Measurements from ENCODE around the gene SHC3. TPM values are rescaled to one million over a fixed set of nuclear protein-coding genes. Genes with fewer than 3 reads are reported as not detected.

The SHC3 gene
- total RNA-seq, 2 donors from 2014 or later: not detected

DNA sequence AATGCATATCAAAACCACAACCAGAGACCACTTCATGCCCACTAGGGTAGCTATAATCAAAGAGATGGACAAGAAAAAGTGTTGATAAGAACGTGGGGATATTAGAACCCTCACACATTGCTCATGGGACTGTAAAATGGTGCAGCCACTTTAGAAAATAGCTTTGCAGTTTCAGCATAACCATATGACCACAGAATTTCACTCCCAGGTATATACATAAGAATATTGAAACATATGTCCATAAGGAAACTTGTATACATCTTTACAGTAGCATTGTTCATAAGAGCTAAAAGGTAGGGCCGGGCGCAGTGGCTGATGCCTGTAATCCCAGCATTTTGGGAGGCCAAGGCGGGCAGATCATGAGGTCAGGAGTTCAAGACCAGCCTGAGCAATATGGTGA, 131.0 kb downstream of the SHC3 start:
- Mint-ChIP-seq H3K4me3 (no peak overlapping the region), H3K9me3 (no peaks in the 10 kb centered on the region), H3K36me3 (ENCODE audit: insufficient read depth in 2 of 2) (no peaks in the 10 kb centered on the region), H3K4me1 (ENCODE audit: low read depth) (no peaks in the 10 kb centered on the region), H3K27me3 (ENCODE audit: low read depth) (peaks cover 25% of the 10 kb centered on the region), H3K27ac (no peak overlapping the region)
- DNase-seq (no peak), ATAC-seq (replicated peaks in 1 of 2) (no peak)

DNA sequence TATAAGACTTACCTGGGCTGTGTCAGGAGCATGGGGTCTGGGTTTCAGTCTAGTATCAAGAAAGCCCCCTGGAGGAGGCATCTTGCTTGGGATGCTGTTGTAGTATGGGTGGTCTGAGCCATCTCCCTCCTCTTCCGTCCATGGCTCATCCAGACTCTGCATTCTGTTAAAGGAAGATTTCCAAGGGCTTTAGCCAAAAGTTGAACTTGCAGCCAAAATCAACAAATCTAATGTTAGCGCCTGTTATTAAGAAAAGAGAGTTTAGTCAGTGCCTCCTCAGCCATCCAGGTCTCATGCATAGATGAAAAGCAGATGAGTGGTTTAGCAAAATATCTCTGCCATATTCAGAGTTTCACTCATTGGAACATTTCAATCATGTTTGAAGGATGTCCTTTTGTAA, 131.8 kb downstream of the SHC3 start:
- H3K4me1 Mint-ChIP-seq (ENCODE audit: low read depth): no peaks in the 10 kb centered on the region
- H3K27ac Mint-ChIP-seq: no peak overlapping the region
- H3K36me3 Mint-ChIP-seq (ENCODE audit: insufficient read depth in 2 of 2): no peaks in the 10 kb centered on the region
- ATAC-seq (replicated peaks in 1 of 2) (no peak), DNase-seq (no peak)
- H3K9me3 Mint-ChIP-seq: no peaks in the 10 kb centered on the region
- peaks cover 26% of the 10 kb centered on the region for H3K27me3 Mint-ChIP-seq (ENCODE audit: low read depth)
- H3K4me3 Mint-ChIP-seq: no peak overlapping the region

DNA sequence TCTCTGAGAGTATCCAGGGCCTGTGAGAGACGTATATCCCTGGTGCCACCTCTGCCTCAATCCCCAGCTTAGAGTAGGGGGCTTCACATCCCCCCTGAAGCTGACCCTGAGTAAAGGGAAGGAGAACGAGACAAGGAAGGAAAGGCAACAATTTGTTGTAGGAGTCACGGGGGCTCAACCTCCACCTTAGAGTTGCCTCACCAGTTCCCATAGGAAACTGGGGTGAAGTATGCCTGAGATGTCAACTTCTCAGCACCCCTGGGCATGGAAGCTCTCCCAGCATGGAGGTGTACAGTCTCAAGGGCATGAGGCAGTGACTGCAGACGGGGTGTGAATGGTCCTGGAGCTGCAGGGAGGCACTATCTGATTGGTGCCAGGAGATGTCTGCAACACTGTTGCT, 133.7 kb downstream of the SHC3 start:
- Mint-ChIP-seq H3K27me3 (ENCODE audit: low read depth) (peaks cover 35% of the 10 kb centered on the region), H3K4me1 (ENCODE audit: low read depth) (no peaks in the 10 kb centered on the region), H3K27ac (no peak overlapping the region), H3K9me3 (no peaks in the 10 kb centered on the region), H3K4me3 (no peak overlapping the region), H3K36me3 (ENCODE audit: insufficient read depth in 2 of 2) (no peaks in the 10 kb centered on the region)
- DNase-seq (no peak), ATAC-seq (replicated peaks in 1 of 2) (no peak)

DNA sequence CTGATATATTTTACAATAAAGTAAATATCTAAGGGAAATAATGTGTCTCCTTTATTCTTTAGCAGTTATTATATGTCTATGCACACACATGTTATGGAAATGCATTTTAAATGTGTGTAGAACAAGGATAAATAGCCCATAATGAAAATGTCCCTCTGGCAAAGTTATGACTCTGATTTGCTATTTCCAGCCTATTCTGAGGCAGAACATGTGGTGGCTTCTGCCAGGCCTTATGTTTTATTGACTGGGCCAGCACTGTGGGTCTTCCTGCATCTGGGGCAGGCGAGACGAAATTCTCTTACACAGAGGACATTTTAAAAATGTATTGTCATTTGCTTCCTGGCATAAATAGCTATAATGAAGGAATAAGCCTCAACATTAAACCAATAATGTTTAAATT, 134.5 kb downstream of the SHC3 start:
- Mint-ChIP-seq H3K27me3 (ENCODE audit: low read depth) (peaks cover 35% of the 10 kb centered on the region), H3K27ac (no peak overlapping the region), H3K4me3 (no peak overlapping the region), H3K9me3 (no peaks in the 10 kb centered on the region), H3K36me3 (ENCODE audit: insufficient read depth in 2 of 2) (no peaks in the 10 kb centered on the region), H3K4me1 (ENCODE audit: low read depth) (no peaks in the 10 kb centered on the region)
- ATAC-seq (replicated peaks in 1 of 2): no peak
- DNase-seq: no peak

DNA sequence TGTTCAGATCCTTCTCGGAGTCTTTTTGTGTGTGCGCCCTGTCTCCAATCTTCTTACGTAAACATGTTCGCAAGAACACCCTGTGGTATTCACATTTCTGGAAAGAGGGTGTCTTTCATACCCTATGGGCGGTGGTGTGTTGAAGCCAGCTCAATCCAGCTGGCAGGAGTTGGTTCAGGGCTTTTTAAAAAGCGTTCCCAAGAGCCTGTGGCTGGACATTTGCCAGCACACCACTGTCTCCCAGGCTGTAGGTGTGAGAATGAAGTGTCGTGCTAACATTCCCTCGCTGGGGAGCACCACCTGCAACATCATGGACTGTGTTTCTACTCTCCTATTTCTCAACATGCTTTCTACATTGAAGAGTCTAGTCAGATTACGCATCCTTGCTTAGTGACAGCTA, 135.6 kb downstream of the SHC3 start:
- Mint-ChIP-seq H3K4me1 (ENCODE audit: low read depth) (no peaks in the 10 kb centered on the region), H3K4me3 (no peak overlapping the region), H3K9me3 (no peaks in the 10 kb centered on the region), H3K36me3 (ENCODE audit: insufficient read depth in 2 of 2) (no peaks in the 10 kb centered on the region), H3K27me3 (ENCODE audit: low read depth) (peaks cover 28% of the 10 kb centered on the region), H3K27ac (no peak overlapping the region)
- ATAC-seq (replicated peaks in 1 of 2): no peak
- no peak for DNase-seq

DNA sequence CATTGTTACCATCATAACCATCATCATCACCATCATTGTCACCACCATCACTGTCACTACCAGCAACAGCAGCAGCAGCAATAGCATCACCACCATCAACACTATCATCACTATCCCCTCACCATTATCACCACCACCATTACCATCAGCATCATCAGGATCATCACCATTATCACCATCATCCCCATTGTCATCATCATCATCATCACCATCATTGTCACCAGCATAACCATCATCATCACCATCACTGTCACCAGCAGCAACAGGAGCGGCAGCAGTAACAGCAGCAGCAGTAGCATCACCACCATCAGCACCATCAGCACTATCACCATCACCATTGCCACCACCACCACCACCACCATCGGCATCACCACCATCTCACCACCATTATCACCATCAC, 139.0 kb downstream of the SHC3 start:
- no peak for ATAC-seq (replicated peaks in 1 of 2)
- Mint-ChIP-seq H3K9me3 (no peaks in the 10 kb centered on the region), H3K4me3 (no peak overlapping the region), H3K27me3 (ENCODE audit: low read depth) (peaks cover 19% of the 10 kb centered on the region), H3K4me1 (ENCODE audit: low read depth) (no peaks in the 10 kb centered on the region), H3K36me3 (ENCODE audit: insufficient read depth in 2 of 2) (no peaks in the 10 kb centered on the region), H3K27ac (no peak overlapping the region)
- no peak for DNase-seq

DNA sequence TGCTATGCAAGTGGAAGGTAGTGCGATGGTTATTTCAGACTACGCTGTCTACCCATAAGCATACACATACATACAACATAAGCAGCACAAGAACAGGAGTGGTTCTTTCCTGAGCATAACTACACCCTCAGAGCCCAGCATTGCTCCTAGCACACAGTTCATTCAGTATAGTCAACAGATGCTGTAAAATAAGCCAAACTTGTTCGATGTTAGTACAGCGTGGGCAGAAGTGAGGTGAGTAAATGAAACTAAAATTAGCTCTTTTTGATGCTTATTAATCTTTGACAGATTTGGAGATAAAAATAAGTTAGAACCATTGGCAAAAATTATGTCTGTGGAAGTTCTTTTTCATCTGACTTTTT, 139.5 kb downstream of the SHC3 start:
- Mint-ChIP-seq H3K27ac (no peak overlapping the region), H3K9me3 (no peaks in the 10 kb centered on the region), H3K27me3 (ENCODE audit: low read depth) (peaks cover 25% of the 10 kb centered on the region), H3K4me3 (no peak overlapping the region), H3K4me1 (ENCODE audit: low read depth) (no peaks in the 10 kb centered on the region), H3K36me3 (ENCODE audit: insufficient read depth in 2 of 2) (no peaks in the 10 kb centered on the region)
- DNase-seq: no peak
- ATAC-seq (replicated peaks in 1 of 2): no peak

DNA sequence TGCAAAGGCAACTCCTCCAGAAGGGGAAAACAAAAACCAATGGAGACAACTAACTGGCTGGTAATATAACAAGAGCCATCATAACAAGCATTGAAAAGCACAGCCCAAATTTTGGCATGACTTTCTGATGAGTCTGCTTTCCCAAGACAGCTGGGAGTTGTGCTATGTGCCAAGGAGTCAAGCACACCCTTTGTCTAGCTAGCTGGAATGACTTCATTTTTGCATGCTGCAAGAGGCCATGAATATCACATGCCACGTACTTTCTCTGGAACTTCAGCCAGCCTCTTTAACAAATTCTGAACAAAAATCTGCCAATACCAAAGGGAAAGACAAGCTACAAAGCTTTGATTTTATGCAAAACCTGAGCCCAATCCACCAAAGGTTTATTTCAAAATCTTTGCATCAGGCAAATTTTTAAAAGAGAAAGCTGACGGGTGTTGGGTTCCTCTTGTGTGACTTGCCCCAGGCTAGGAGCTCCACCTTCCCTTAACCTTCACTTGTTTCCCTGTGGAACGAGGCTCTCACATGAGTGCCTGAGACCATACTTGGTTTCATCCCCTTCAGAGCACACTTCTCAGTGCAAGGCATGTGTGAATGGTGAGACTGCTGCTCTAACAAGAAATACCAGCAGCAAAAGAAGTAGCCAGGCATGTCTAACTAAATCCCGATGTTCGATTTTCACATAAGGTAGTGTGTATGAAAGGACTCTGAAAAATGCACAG, 140.1 kb downstream of the SHC3 start:
- Mint-ChIP-seq H3K27me3 (ENCODE audit: low read depth) (peaks cover 25% of the 10 kb centered on the region), H3K27ac (no peak overlapping the region), H3K4me3 (no peak overlapping the region), H3K9me3 (no peaks in the 10 kb centered on the region), H3K36me3 (ENCODE audit: insufficient read depth in 2 of 2) (no peaks in the 10 kb centered on the region), H3K4me1 (ENCODE audit: low read depth) (no peaks in the 10 kb centered on the region)
- ATAC-seq (replicated peaks in 1 of 2): no peak
- no peak for DNase-seq

DNA sequence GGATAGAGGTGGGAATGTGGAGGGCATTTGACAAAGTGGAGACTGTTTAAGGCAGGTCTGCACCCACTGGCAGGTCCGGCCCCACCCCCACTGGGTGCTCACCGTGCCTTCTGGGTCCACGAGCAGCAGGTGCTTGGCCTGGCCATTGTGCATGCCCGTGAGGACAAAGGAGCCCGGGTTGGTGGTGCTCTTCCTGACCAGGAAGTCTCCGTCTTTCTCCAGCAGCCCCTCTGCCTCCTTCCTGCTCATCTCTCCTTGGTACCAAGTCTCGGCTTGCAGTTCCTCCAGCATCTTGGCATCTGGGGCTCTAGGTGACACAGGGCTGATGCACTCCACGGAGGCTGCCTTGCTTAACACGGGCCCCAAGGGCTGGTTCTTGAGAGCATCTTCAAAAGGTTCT, 140.7 kb downstream of the SHC3 start:
- no peaks in the 10 kb centered on the region for H3K4me1 Mint-ChIP-seq (ENCODE audit: low read depth)
- no peak for DNase-seq
- no peak overlapping the region for H3K27ac Mint-ChIP-seq
- peaks cover 26% of the 10 kb centered on the region for H3K27me3 Mint-ChIP-seq (ENCODE audit: low read depth)
- no peak overlapping the region for H3K4me3 Mint-ChIP-seq
- no peaks in the 10 kb centered on the region for H3K9me3 Mint-ChIP-seq
- no peak for ATAC-seq (replicated peaks in 1 of 2)
- H3K36me3 Mint-ChIP-seq (ENCODE audit: insufficient read depth in 2 of 2): no peaks in the 10 kb centered on the region

DNA sequence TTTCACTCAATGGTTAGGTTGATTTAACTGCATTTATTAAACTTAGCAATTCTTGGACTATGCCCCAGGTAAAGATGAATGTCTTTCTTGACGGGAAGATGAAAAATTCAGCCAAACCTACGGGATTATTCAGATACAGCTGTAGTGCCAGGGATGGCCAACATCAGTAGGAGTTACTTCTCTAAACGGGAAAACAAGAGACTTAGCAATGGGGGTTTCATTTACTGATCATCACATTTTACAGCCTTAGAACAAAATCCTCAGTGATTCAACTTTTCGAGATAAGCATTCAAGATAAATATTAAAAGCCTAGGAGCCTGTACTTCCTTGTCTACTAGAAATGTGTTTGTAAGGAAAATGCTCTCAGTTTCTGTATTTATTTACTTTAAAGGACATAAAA, 141.3 kb downstream of the SHC3 start:
- Mint-ChIP-seq H3K27me3 (ENCODE audit: low read depth) (peaks cover 32% of the 10 kb centered on the region), H3K4me3 (no peak overlapping the region), H3K9me3 (no peaks in the 10 kb centered on the region), H3K36me3 (ENCODE audit: insufficient read depth in 2 of 2) (no peaks in the 10 kb centered on the region), H3K27ac (no peak overlapping the region), H3K4me1 (ENCODE audit: low read depth) (no peaks in the 10 kb centered on the region)
- DNase-seq (no peak), ATAC-seq (replicated peaks in 1 of 2) (no peak)

DNA sequence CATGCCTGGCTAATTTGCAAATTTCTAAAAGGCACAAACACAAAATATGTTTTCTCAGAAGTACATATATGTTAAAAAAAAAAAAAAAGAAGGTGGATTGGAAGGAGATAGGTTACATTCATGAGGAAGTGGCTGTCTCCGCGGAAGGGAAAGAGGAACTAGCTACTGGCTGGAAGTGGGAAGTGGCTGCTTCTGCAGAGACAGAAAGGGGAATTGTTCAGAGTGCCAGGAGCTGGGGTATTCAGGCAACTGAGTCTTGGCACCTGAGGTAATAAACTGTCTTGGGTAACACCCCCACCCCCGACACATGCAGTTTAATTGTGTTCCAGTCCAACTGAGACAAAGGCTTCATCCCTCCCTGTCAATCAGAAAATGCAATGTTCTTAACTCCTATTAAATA, 141.7 kb downstream of the SHC3 start:
- H3K36me3 Mint-ChIP-seq (ENCODE audit: insufficient read depth in 2 of 2): no peaks in the 10 kb centered on the region
- DNase-seq (no peak), ATAC-seq (replicated peaks in 1 of 2) (no peak)
- no peak overlapping the region for H3K4me3 Mint-ChIP-seq
- no peaks in the 10 kb centered on the region for H3K4me1 Mint-ChIP-seq (ENCODE audit: low read depth)
- H3K27me3 Mint-ChIP-seq (ENCODE audit: low read depth): peaks cover 36% of the 10 kb centered on the region
- H3K27ac Mint-ChIP-seq: no peak overlapping the region
- no peaks in the 10 kb centered on the region for H3K9me3 Mint-ChIP-seq

DNA sequence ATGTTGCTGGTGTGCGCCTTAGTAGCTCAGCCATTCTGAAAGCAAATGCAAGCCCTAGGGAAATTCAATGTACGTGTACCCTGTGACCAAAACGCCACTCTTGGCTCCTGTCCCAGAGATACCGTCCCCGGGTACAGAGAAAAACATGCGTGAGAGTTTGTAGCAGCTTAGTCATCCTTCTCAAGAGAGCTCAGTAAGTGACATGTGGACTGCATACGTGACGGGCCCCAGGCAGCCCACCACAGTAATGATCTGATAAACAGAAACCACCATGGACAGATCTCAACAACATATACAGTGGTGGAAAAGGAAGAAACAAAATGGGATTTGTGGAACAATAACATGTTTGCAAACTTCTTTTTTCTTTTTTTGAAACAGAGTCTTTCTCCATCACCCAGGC, 142.2 kb downstream of the SHC3 start:
- Mint-ChIP-seq H3K27ac (no peak overlapping the region), H3K4me1 (ENCODE audit: low read depth) (no peaks in the 10 kb centered on the region), H3K4me3 (no peak overlapping the region), H3K9me3 (no peaks in the 10 kb centered on the region), H3K36me3 (ENCODE audit: insufficient read depth in 2 of 2) (no peaks in the 10 kb centered on the region), H3K27me3 (ENCODE audit: low read depth) (peaks cover 36% of the 10 kb centered on the region)
- DNase-seq: no peak
- no peak for ATAC-seq (replicated peaks in 1 of 2)

DNA sequence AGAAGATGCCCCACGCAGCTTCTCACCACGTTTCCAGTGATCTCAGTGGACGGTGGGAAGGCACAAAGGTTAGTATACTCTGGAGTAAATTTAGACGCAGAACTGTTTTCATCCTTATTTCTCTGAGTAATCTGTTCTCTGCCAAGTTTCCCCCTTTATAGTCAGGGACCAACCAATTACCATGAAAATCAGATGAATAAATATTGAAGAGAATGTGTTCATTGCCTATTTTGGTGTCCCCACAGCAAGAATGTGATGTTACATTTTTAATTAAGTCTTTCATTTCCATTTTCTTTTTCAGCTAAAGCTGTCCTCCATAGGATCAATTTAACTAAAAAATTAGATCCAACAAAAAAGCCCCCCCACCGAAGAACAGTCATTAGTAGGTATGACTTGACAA, 146.0 kb downstream of the SHC3 start:
- ATAC-seq (replicated peaks in 1 of 2) (no peak), DNase-seq (no peak)
- Mint-ChIP-seq H3K4me1 (ENCODE audit: low read depth) (no peaks in the 10 kb centered on the region), H3K27me3 (ENCODE audit: low read depth) (peaks cover 45% of the 10 kb centered on the region), H3K9me3 (peaks cover 3 to 7% of the 10 kb centered on the region in 2 donors), H3K4me3 (no peak overlapping the region), H3K36me3 (ENCODE audit: insufficient read depth in 2 of 2) (peaks cover 3 to 6% of the 10 kb centered on the region in 2 donors), H3K27ac (no peak overlapping the region)

DNA sequence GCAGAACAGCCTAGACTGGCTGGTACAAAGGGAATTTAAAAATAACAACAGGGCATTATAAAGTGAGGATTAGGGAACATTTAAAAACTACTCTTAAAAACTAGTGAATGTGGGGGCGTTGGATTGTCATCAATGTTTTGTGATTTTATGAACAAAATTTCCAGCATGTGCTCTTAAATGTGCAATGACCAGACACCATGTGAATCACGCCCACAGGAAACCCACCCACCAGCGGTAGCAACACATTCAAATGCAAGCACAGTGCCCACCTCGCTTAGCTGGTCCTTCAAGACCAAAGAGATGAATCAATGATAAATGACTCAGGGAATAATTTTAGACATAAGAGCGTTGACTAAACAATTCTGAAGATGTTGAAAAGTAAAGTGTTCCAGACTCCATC, 146.4 kb downstream of the SHC3 start:
- Mint-ChIP-seq H3K4me1 (ENCODE audit: low read depth) (no peaks in the 10 kb centered on the region), H3K27ac (no peak overlapping the region), H3K9me3 (peaks cover 5 to 7% of the 10 kb centered on the region in 2 donors), H3K27me3 (ENCODE audit: low read depth) (peaks cover 50% of the 10 kb centered on the region), H3K36me3 (ENCODE audit: insufficient read depth in 2 of 2) (peaks cover 3 to 6% of the 10 kb centered on the region in 2 donors), H3K4me3 (no peak overlapping the region)
- no peak for DNase-seq
- no peak for ATAC-seq (replicated peaks in 1 of 2)
